IMR-90 (cell line): ENCODE measurements around the gene TLR6. TPM values are rescaled to one million over a fixed set of nuclear protein-coding genes. Genes with fewer than 3 reads are reported as not detected.
A peak's percentile ranks its signal among the peaks of the same experiment; 100 is the strongest.

Source experiments
- ATAC-seq: fragments of 200-7000 bp; cut with Tn5 transposase; 2 replicates; pipeline ENCODE4 v1.9.1; 2020; ENCODE audit warnings: low read depth, mild to moderate bottlenecking, moderate library complexity
- BruUV-seq: library from RNA; stranded (reverse); fragments of 400-500 nt; replicated peaks from 2 replicates; lab custom pipeline; 2021; lab: Mats Ljungman, UMichigan
- CTCF ChIA-PET: fragments of 300-600 bp; formaldehyde crosslinking; extraction: SDS; loops from one replicate; lab custom pipeline; 2021; ENCODE audit warnings: antibody characterized with exemption; lab: Yijun Ruan, JAX
- POLR2A ChIA-PET: fragments of 300-600 bp; sonication (Branson Sonifier 250); formaldehyde crosslinking; loops from one replicate; lab custom pipeline; 2022; ENCODE audit warnings: antibody characterized with exemption; ENCODE audit not compliant: unreplicated experiment; lab: Charles Lee
- DNase-seq: peaks from one replicate; pipeline ENCODE4 v3.0.0; 2013
- H2AFZ ChIP-seq: replicated peaks from 2 replicates; pipeline ENCODE3; 2013; ENCODE audit warnings: low read length, mild to moderate bottlenecking; ENCODE audit not compliant: poor library complexity
- H2AK5ac ChIP-seq: 2 replicates; pipeline ENCODE4 v1.6.1; 2013; ENCODE audit warnings: low read depth, low read length, inconsistent platforms
- H2AK9ac ChIP-seq: replicated peaks from 2 replicates; pipeline ENCODE3; 2013; ENCODE audit warnings: mild to moderate bottlenecking, low read depth, low read length, moderate library complexity; ENCODE audit not compliant: poor library complexity
- H2BK120ac ChIP-seq: 2 replicates; pipeline ENCODE4 v1.6.1; 2013; ENCODE audit warnings: low read depth, low read length, inconsistent platforms
- H2BK15ac ChIP-seq: 3 replicates; pipeline ENCODE4 v1.6.1; 2013; ENCODE audit warnings: low read depth, low read length, inconsistent platforms
- H2BK20ac ChIP-seq: 2 replicates; pipeline ENCODE4 v1.6.1; 2013; ENCODE audit warnings: low read depth, mild to moderate bottlenecking, inconsistent platforms, low read length, moderate library complexity
- H2BK5ac ChIP-seq: 2 replicates; pipeline ENCODE4 v1.6.1; 2013; ENCODE audit warnings: mild to moderate bottlenecking, low read depth, low read length, inconsistent platforms; ENCODE audit not compliant: poor library complexity, severe bottlenecking
- H3K14ac ChIP-seq: replicated peaks from 2 replicates; pipeline ENCODE4 v1.6.1; 2013; ENCODE audit warnings: low read depth, low read length, inconsistent platforms
- H3K18ac ChIP-seq: 2 replicates; pipeline ENCODE4 v1.6.1; 2013; ENCODE audit warnings: low read depth, low read length, control low read depth
- H3K23ac ChIP-seq: 2 replicates; pipeline ENCODE4 v1.6.1; 2013; ENCODE audit warnings: low read depth, low read length, inconsistent platforms
- H3K27ac ChIP-seq: 2 replicates; pipeline ENCODE4 v1.5.1; 2013; ENCODE audit warnings: mild to moderate bottlenecking, control low read depth, low read length; ENCODE audit not compliant: insufficient read depth
- H3K27me3 ChIP-seq: 2 replicates; pipeline ENCODE4 v1.6.1; 2013; ENCODE audit warnings: low read length; ENCODE audit not compliant: control insufficient read depth, insufficient read depth
- H3K36me3 ChIP-seq: 2 replicates; pipeline ENCODE4 v1.6.1; 2013; ENCODE audit warnings: low read length, mixed read lengths; ENCODE audit not compliant: control insufficient read depth, insufficient read depth
- H3K4ac ChIP-seq: 2 replicates; pipeline ENCODE4 v1.6.1; 2013; ENCODE audit warnings: low read depth, low read length, inconsistent platforms
- H3K4me1 ChIP-seq: 2 replicates; pipeline ENCODE4 v1.6.1; 2013; ENCODE audit warnings: low read length, mixed read lengths; ENCODE audit not compliant: control insufficient read depth, insufficient read depth
- H3K4me2 ChIP-seq: 2 replicates; pipeline ENCODE4 v1.6.1; 2013; ENCODE audit warnings: low read depth, mild to moderate bottlenecking, control low read depth, low read length, moderate library complexity
- H3K4me3 ChIP-seq: 2 replicates; pipeline ENCODE4 v1.5.1; 2013; ENCODE audit warnings: low read depth, mild to moderate bottlenecking, control low read depth, low read length, moderate library complexity; ENCODE audit not compliant: insufficient read depth
- H3K56ac ChIP-seq: 2 replicates; pipeline ENCODE4 v1.6.1; 2013; ENCODE audit warnings: low read length, inconsistent platforms; ENCODE audit not compliant: insufficient read depth; ENCODE audit errors: extremely low read depth
- H3K79me1 ChIP-seq, 2 experiments: 2 replicates each; pipeline ENCODE4 v1.6.1; 2013; ENCODE audit warnings: low read length in 2 of 2, inconsistent platforms in 1 of 2, low read depth in 1 of 2
- H3K9ac ChIP-seq: 2 replicates; pipeline ENCODE4 v1.6.1; 2013; ENCODE audit warnings: low read depth, low read length, control low read depth
- H3K9me1 ChIP-seq: 2 replicates; pipeline ENCODE4 v1.6.1; 2013; ENCODE audit warnings: low read length, inconsistent platforms; ENCODE audit not compliant: insufficient read depth
- H3K9me3 ChIP-seq: 2 replicates; pipeline ENCODE4 v1.6.1; 2013; ENCODE audit warnings: low read length; ENCODE audit not compliant: control insufficient read depth, insufficient read depth
- H4K20me1 ChIP-seq: 2 replicates; pipeline ENCODE4 v1.6.1; 2013; ENCODE audit warnings: low read length, inconsistent platforms; ENCODE audit not compliant: insufficient read depth
- H4K5ac ChIP-seq: 2 replicates; pipeline ENCODE4 v1.6.1; 2013; ENCODE audit warnings: mild to moderate bottlenecking, low read depth, low read length, control low read depth
- H4K8ac ChIP-seq, 2 experiments: 2 replicates each; pipeline ENCODE4 v1.6.1; 2013; ENCODE audit warnings: low read depth in 2 of 2, low read length in 2 of 2, control low read depth in 1 of 2, inconsistent platforms in 1 of 2
- H4K91ac ChIP-seq: 2 replicates; pipeline ENCODE4 v1.6.1; 2013; ENCODE audit warnings: low read depth, low read length, inconsistent platforms; ENCODE audit not compliant: insufficient read depth
- CEBPB ChIP-seq: IDR thresholded peaks from 2 replicates; pipeline ENCODE4 v1.6.1; 2012; ENCODE audit warnings: low read depth, low read length, improper control_type of control experiment
- WGBS, 2 experiments: methylation state at CpG; one replicate each; pipeline versions ENCODE4 v1.1.5 to v1.1.7; 2013; ENCODE audit warnings: missing lambda C conversion rate in 2 of 2; ENCODE audit not compliant: insufficient read length in 1 of 2; ENCODE audit errors: extremely low coverage in 2 of 2; 5-methylcytosine and 5-hydroxymethylcytosine counted together
- dilution Hi-C: fragments of 300-500 bp; cut with HindIII; formaldehyde crosslinking; loops from one replicate; pipeline ENCODE4 v1.14.3; 2018; ENCODE audit warnings: low sequenced_read_pairs; ENCODE audit not compliant: unreplicated experiment
- in situ Hi-C: fragments of 300-500 bp; cut with MboI; formaldehyde crosslinking; loops from 3 replicates; pipeline ENCODE4 v1.14.3; 2019; ENCODE audit warnings: low sequenced_read_pairs, inconsistent platforms, mixed read lengths
- intact Hi-C: fragments of 100-400 bp; cut with micrococcal nuclease; formaldehyde crosslinking; loops from 2 replicates; pipeline ENCODE4 v1.10.0; 2022
- polyA plus RNA-seq, 3 experiments: library from polyadenylated mRNA; depleted of rRNA; stranded (reverse); fragments of >200 nt; gene quantifications; 2 replicates each; pipeline ENCODE4 v1.2.3, GENCODE V29; 2012; ENCODE audit warnings: low replicate concordance in 1 of 3
- total RNA-seq: library from RNA; depleted of rRNA; stranded (reverse); fragments of >200 nt; gene quantifications from 2 replicates; pipeline ENCODE4 v1.2.3, GENCODE V29; 2012
- TF ChIP-seq, protein P1 (sequence below): fragments of 150-350 bp; IDR thresholded peaks from 2 replicates; pipeline ENCODE4 v1.6.1; 2017; ENCODE audit warnings: mild to moderate bottlenecking, antibody characterized with exemption, low read length, low read depth

The TLR6 gene
- total and polyA plus RNA-seq, 2 of the 4 experiments (the other 2 are of a cell fraction), result 1.4 to 3.9 TPM

DNA sequence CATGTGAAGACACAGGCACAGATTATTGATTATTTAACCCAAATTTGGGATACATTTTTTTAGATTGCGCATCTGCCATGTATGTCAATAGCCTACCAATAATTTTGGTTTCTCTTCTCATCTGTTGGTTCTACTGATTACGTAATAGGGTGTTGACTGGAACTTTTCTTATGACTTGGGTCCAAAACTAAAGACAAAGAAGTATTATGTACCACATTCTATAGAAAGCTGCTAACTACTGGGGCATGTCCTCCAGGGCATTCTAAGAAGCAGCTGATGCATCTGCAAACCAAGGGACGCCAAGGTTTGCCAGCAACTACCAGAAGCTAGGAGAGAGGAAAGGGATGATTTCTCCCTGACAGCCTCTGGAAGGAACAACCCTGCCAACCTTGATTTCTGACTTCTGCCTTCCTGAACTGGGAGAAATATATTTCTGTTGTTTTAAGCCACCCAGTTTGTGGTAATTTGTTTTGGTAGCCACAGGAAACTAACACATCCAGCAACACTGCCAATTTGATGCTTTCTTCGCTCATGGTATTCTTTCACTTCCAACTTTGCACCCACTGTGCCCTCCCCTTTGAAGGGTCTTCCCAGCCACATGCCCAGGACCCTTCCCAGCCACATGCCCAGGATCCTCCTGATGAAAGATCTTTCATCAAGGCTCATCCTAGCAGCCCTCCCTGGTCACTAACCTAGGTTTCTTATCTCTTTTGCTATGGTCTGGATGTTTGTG is 36.1 kb downstream of the TLR6 start:
- Histone ChIP-seq H3K27me3 (no peaks in the 10 kb centered on the region), H3K27ac (no peak overlapping the region), H2AFZ (no peak overlapping the region), H3K4me3 (no peak overlapping the region), H2BK5ac (no peak overlapping the region), H4K5ac (peak overlapping the region; percentile 71; the same call in 1 of the 2 replicates), H2BK20ac (peak overlapping the region; percentile 36; the same call in 1 of the 2 replicates), H4K91ac (peak overlapping the region; percentile 46; the same call in 1 of the 2 replicates), H3K18ac (peak overlapping the region; percentile 78; the same call in 1 of the 2 replicates), H4K8ac (no peak overlapping the region), H3K56ac (no peak overlapping the region), H2AK9ac (no peak overlapping the region), H3K4me2 (no peak overlapping the region), H3K14ac (0 out of 2 replicates have a peak overlapping the region, but pooled peaks have one; percentile 18), H3K9me3 (peaks cover 4% of the 10 kb centered on the region; the same call in 1 of the 2 replicates), H2BK120ac (no peak overlapping the region; the same call in 1 of the 2 replicates), H2BK15ac (no peak overlapping the region), H3K79me1 (no peaks in the 10 kb centered on the region), H3K23ac (no peak overlapping the region), H3K4ac (peak overlapping the region; percentile 31; the same call in 1 of the 2 replicates), H4K20me1 (no peaks in the 10 kb centered on the region), H3K9ac (no peak overlapping the region), H3K4me1 (peaks cover 15% of the 10 kb centered on the region), H3K9me1 (no peaks in the 10 kb centered on the region; the same call in 1 of the 2 replicates), H2AK5ac (peak overlapping the region; percentile 8; the same call in 1 of the 2 replicates), H3K36me3 (no peaks in the 10 kb centered on the region)
- ATAC-seq, result no peak
- dilution Hi-C loops (no loop called here), intact Hi-C loops (no loop called here), in situ Hi-C loops (no loop called here)
- POLR2A ChIA-PET, result no interaction called here
- TF ChIP-seq, protein P1, sequence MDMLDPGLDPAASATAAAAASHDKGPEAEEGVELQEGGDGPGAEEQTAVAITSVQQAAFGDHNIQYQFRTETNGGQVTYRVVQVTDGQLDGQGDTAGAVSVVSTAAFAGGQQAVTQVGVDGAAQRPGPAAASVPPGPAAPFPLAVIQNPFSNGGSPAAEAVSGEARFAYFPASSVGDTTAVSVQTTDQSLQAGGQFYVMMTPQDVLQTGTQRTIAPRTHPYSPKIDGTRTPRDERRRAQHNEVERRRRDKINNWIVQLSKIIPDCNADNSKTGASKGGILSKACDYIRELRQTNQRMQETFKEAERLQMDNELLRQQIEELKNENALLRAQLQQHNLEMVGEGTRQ, result no peak
- peak; percentile 91 for TF ChIP-seq CEBPB
- DNase-seq, result no peak
- no CpG with 5 or more reads among the region's 4 CpGs for WGBS, 2 experiments
- BruUV-seq, result no TSS peak
- CTCF ChIA-PET, result no interaction called here
